ENCODE results near the gene B3GNT7.
"Not testable (repeated sequence)": the region's sequence is repeated elsewhere in the genome, so short reads cannot be mapped to it uniquely, and the experiment has no call there.

B3GNT7 gene

GRCh38 chr2:231399046-231399852 is 3.7 kb downstream of the B3GNT7 start:
- Histone ChIP-seq H3K18ac (ENCODE audit: low read length) (no peak overlapping the region), H2AFZ (ENCODE audit: insufficient read depth, low read length, poor library complexity) (no peak overlapping the region), H2BK120ac (ENCODE audit: insufficient read depth, low read length, poor library complexity) (no peak overlapping the region), H3K36me3 (ENCODE audit: control insufficient read depth in 1 of 2, insufficient read depth in 2 of 2, low read length in 2 of 2) (no peaks in the 10 kb centered on the region), H3K4me3 (ENCODE audit: low read depth, low read length) (no peak overlapping the region), H4K91ac (ENCODE audit: low read depth, low read length) (no peak overlapping the region), H3K79me1 (ENCODE audit: low read length) (peaks cover 4% of the 10 kb centered on the region), H3K14ac (ENCODE audit: low read length) (no peak overlapping the region), H4K12ac (ENCODE audit: low read depth, low read length) (no peak overlapping the region), H2BK5ac (ENCODE audit: low read depth, low read length, poor library complexity) (no peak overlapping the region), H3K23ac (ENCODE audit: low read length) (no peak overlapping the region), H3K79me2 (ENCODE audit: control insufficient read depth, insufficient read depth, low read length, poor library complexity) (no peaks in the 10 kb centered on the region), H3K27me3 (ENCODE audit: insufficient read depth, low read length) (peaks cover 3% of the 10 kb centered on the region), H2BK12ac (ENCODE audit: low read length) (no peak overlapping the region), H3K9ac (ENCODE audit: low read length) (no peak overlapping the region), H3K4me1 (ENCODE audit: control insufficient read depth in 1 of 2, insufficient read depth in 2 of 2, low read length in 2 of 2) (peaks cover 2 to 3% of the 10 kb centered on the region in 2 experiments), H3K9me3 (ENCODE audit: insufficient read depth, low read depth, low read length) (no peaks in the 10 kb centered on the region), H3K27ac (ENCODE audit: low read depth, low read length) (no peak overlapping the region), H4K8ac (ENCODE audit: low read depth, low read length) (no peak overlapping the region), H2AK5ac (ENCODE audit: low read length) (no peak overlapping the region), H3K4ac (ENCODE audit: low read depth, low read length) (no peak overlapping the region), H3K4me2 (ENCODE audit: low read length) (no peak overlapping the region)
- DNase-seq, result no peak
- no CpG with 5 or more reads among the region's 23 CpGs for WGBS (ENCODE audit: extremely low coverage, insufficient coverage, insufficient read length)

GRCh38 chr2:231399853-231400680 is 4.6 kb downstream of the B3GNT7 start:
- peak in 1 of 2 donors; percentile 35 for DNase-seq
- Histone ChIP-seq H3K9me3 (ENCODE audit: insufficient read depth, low read depth, low read length) (no peaks in the 10 kb centered on the region), H2BK12ac (ENCODE audit: low read length) (no peak overlapping the region), H4K91ac (ENCODE audit: low read depth, low read length) (no peak overlapping the region), H4K12ac (ENCODE audit: low read depth, low read length) (no peak overlapping the region), H2BK5ac (ENCODE audit: low read depth, low read length, poor library complexity) (no peak overlapping the region), H3K27ac (ENCODE audit: low read depth, low read length) (no peak overlapping the region), H3K27me3 (ENCODE audit: insufficient read depth, low read length) (peaks cover 3% of the 10 kb centered on the region), H3K36me3 (ENCODE audit: control insufficient read depth in 1 of 2, insufficient read depth in 2 of 2, low read length in 2 of 2) (no peaks in the 10 kb centered on the region), H3K4me1 (ENCODE audit: control insufficient read depth in 1 of 2, insufficient read depth in 2 of 2, low read length in 2 of 2) (peaks cover 2 to 3% of the 10 kb centered on the region in 2 experiments), H2BK120ac (ENCODE audit: insufficient read depth, low read length, poor library complexity) (no peak overlapping the region), H3K23ac (ENCODE audit: low read length) (no peak overlapping the region), H3K4me2 (ENCODE audit: low read length) (no peak overlapping the region), H3K79me1 (ENCODE audit: low read length) (peaks cover 4% of the 10 kb centered on the region), H2AFZ (ENCODE audit: insufficient read depth, low read length, poor library complexity) (no peak overlapping the region), H3K9ac (ENCODE audit: low read length) (no peak overlapping the region), H3K4ac (ENCODE audit: low read depth, low read length) (no peak overlapping the region), H3K14ac (ENCODE audit: low read length) (no peak overlapping the region), H3K79me2 (ENCODE audit: control insufficient read depth, insufficient read depth, low read length, poor library complexity) (no peaks in the 10 kb centered on the region), H3K18ac (ENCODE audit: low read length) (no peak overlapping the region), H4K8ac (ENCODE audit: low read depth, low read length) (no peak overlapping the region), H2AK5ac (ENCODE audit: low read length) (no peak overlapping the region), H3K4me3 (ENCODE audit: low read depth, low read length) (no peak overlapping the region)
- no CpG with 5 or more reads among the region's 12 CpGs for WGBS (ENCODE audit: extremely low coverage, insufficient coverage, insufficient read length)

GRCh38 chr2:231400681-231401080 is 5.2 kb downstream of the B3GNT7 start:
- not testable (repeated sequence) for H2BK12ac ChIP-seq (ENCODE audit: low read length); H3K9me3 ChIP-seq (ENCODE audit: insufficient read depth, low read depth, low read length); H4K8ac ChIP-seq (ENCODE audit: low read depth, low read length); H2AFZ ChIP-seq (ENCODE audit: insufficient read depth, low read length, poor library complexity); H3K27ac ChIP-seq (ENCODE audit: low read depth, low read length); H2BK5ac ChIP-seq (ENCODE audit: low read depth, low read length, poor library complexity); H3K4me1 ChIP-seq (ENCODE audit: control insufficient read depth in 1 of 2, insufficient read depth in 2 of 2, low read length in 2 of 2); H3K79me2 ChIP-seq (ENCODE audit: control insufficient read depth, insufficient read depth, low read length, poor library complexity); H3K4ac ChIP-seq (ENCODE audit: low read depth, low read length); DNase-seq; H3K27me3 ChIP-seq (ENCODE audit: insufficient read depth, low read length); H3K23ac ChIP-seq (ENCODE audit: low read length); H3K14ac ChIP-seq (ENCODE audit: low read length); H3K18ac ChIP-seq (ENCODE audit: low read length); H4K12ac ChIP-seq (ENCODE audit: low read depth, low read length); H3K9ac ChIP-seq (ENCODE audit: low read length); H4K91ac ChIP-seq (ENCODE audit: low read depth, low read length); H3K4me2 ChIP-seq (ENCODE audit: low read length); H3K4me3 ChIP-seq (ENCODE audit: low read depth, low read length); H3K36me3 ChIP-seq (ENCODE audit: control insufficient read depth in 1 of 2, insufficient read depth in 2 of 2, low read length in 2 of 2); H3K79me1 ChIP-seq (ENCODE audit: low read length); H2BK120ac ChIP-seq (ENCODE audit: insufficient read depth, low read length, poor library complexity); H2AK5ac ChIP-seq (ENCODE audit: low read length)
- no CpG with 5 or more reads among the region's 8 CpGs for WGBS (ENCODE audit: extremely low coverage, insufficient coverage, insufficient read length)

GRCh38 chr2:231401101-231401500 is 5.6 kb downstream of the B3GNT7 start:
- H2BK12ac ChIP-seq (ENCODE audit: low read length); H3K4ac ChIP-seq (ENCODE audit: low read depth, low read length); H3K27me3 ChIP-seq (ENCODE audit: insufficient read depth, low read length); H3K79me1 ChIP-seq (ENCODE audit: low read length); H3K36me3 ChIP-seq (ENCODE audit: control insufficient read depth in 1 of 2, insufficient read depth in 2 of 2, low read length in 2 of 2); H2BK5ac ChIP-seq (ENCODE audit: low read depth, low read length, poor library complexity); H3K4me1 ChIP-seq (ENCODE audit: control insufficient read depth in 1 of 2, insufficient read depth in 2 of 2, low read length in 2 of 2); H2BK120ac ChIP-seq (ENCODE audit: insufficient read depth, low read length, poor library complexity); H3K27ac ChIP-seq (ENCODE audit: low read depth, low read length); DNase-seq; H4K8ac ChIP-seq (ENCODE audit: low read depth, low read length); H3K9ac ChIP-seq (ENCODE audit: low read length); H3K14ac ChIP-seq (ENCODE audit: low read length); H2AK5ac ChIP-seq (ENCODE audit: low read length); H3K23ac ChIP-seq (ENCODE audit: low read length); H3K18ac ChIP-seq (ENCODE audit: low read length); H3K79me2 ChIP-seq (ENCODE audit: control insufficient read depth, insufficient read depth, low read length, poor library complexity); H3K4me3 ChIP-seq (ENCODE audit: low read depth, low read length); H3K4me2 ChIP-seq (ENCODE audit: low read length); H3K9me3 ChIP-seq (ENCODE audit: insufficient read depth, low read depth, low read length); H2AFZ ChIP-seq (ENCODE audit: insufficient read depth, low read length, poor library complexity); H4K12ac ChIP-seq (ENCODE audit: low read depth, low read length); H4K91ac ChIP-seq (ENCODE audit: low read depth, low read length): not testable (repeated sequence)
- no CpG with 5 or more reads among the region's 23 CpGs for WGBS (ENCODE audit: extremely low coverage, insufficient coverage, insufficient read length)
